K562 treated with DMSO at 1 percent for 48 hours (cell line): ENCODE results near the gene PYDC2. TPM values are rescaled to one million over a fixed set of nuclear protein-coding genes. Genes with fewer than 3 reads are reported as not detected.

ENCODE experiments used
- total RNA-seq: library from RNA; unstranded; fragments of 300-600 nt; gene quantifications from 2 replicates; pipeline ENCODE4 v1.2.3, GENCODE V29; 2022; ENCODE audit warnings: low replicate concordance; ENCODE audit errors: extremely low read depth

PYDC2 gene
- total RNA-seq = not detected in 2 replicates

DNA sequence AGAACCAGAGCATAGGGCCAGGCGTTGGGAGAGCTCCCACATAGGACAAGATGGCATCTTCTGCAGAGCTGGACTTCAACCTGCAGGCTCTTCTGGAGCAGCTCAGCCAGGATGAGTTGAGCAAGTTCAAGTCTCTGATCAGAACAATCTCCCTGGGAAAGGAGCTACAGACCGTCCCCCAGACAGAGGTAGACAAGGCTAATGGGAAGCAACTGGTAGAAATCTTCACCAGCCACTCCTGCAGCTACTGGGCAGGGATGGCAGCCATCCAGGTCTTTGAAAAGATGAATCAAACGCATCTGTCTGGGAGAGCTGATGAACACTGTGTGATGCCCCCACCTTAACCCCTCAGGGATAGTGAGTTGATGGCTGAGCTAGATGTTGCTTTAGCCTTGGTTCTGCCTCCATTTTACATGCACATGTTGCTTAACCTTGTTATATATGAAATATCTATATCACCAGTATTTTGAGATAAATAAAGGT lies at the start of gene PYDC2:
PYDC2 (plus strand) TSS at position 51 of the 483 bp plus-strand sequence; CDS start at position 51, 0 bp downstream.

Other genes starting within 250 kb of the PYDC2 start
- gene CCDC50, start 131.8 kb upstream of the PYDC2 start, total RNA-seq = not detected in 2 replicates
- not detected in 2 replicates for gene UTS2B, start 130.6 kb upstream of the PYDC2 start, total RNA-seq